ENCODE data around the gene CYP46A1. TPM values are rescaled to one million over a fixed set of nuclear protein-coding genes. Genes with fewer than 3 reads are reported as not detected.

The CYP46A1 gene
- 0.11 and 0.26 TPM in 2 replicates for total RNA-seq

DNA sequence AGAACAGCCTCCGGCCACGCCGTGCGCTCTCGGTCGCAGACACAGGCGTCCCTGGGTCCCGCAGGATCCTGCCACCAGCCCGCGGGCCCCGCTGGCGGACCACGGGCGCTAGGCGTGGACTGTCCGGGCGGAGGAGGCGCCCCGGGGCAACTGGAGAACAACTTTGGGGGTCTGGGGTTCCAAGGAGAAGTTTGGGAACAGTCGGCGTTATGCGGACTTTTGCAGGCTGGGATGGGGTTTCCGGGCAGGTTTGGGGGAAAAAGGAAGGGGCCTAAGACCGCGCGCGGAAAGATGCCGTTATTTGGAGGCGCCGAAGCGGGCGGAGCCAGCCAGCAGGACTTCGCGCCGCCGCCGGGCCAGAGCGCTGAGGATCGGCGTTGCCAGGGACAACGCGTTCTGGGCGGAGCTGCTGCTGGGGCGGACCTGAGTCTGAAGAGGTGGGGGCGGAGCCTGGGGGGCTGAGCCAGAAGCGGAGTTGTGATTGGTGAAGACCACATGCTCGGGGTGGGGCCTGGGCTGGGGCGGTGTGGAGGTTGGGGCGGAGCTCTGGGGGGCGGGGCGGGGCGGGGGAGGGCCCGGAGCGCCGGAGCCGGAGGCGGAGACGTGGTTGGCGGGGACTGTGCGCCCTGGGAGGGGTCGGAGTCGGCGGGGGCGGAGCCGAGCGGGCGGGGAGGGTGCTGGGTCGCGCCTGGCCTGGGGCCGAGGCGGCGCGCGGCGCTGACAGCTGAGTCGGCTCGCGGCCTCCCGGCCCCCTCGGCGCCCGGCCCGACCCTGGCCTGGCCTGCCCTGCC lies at the start of gene CYP46A1:
TSS of gene CYP46A1 (plus strand) at position 680 of the 791 bp plus-strand sequence. CDS start 120 bp downstream, outside the sequence.

GRCh38 chr14:99644723-99645544 lies 39.2 kb upstream of the CYP46A1 start, which contains the start of gene HHIPL1:
HHIPL1 (plus strand) TSS chr14:99645129; CDS start chr14:99645208, 79 bp downstream.

Other genes with a start within 250 kb of the CYP46A1 start
- gene SETD3, start 203.4 kb upstream of the CYP46A1 start, total RNA-seq = 60.2 and 65.2 TPM in 2 replicates
- gene CCNK, start 202.9 kb upstream of the CYP46A1 start, total RNA-seq = 24.2 and 37.4 TPM in 2 replicates
- gene CCDC85C, start 80.1 kb upstream of the CYP46A1 start, total RNA-seq = 4.3 and 6.6 TPM in 2 replicates
- gene HHIPL1, start 39.2 kb upstream of the CYP46A1 start, total RNA-seq = 1.2 and 1.6 TPM in 2 replicates
- 40.1 and 41.9 TPM in 2 replicates for gene EML1, start 109.1 kb downstream of the CYP46A1 start, total RNA-seq

All from dermis lymphatic vessel endothelial cell (primary cell).